GM18498 (cell line): Measurements from ENCODE around the gene DNAH3.
"Not testable (repeated sequence)": the region's sequence is repeated elsewhere in the genome, so short reads cannot be mapped to it uniquely, and the experiment has no call there.

Source experiments
- ATAC-seq: cut with Tn5 transposase; IDR thresholded peaks from one replicate; pipeline ENCODE4 v1.9.1; 2021; ENCODE audit warnings: mild to moderate bottlenecking, moderate library complexity; ENCODE audit not compliant: unreplicated experiment

The DNAH3 gene

GRCh38 chr16:21167929-21168602 is 17.4 kb upstream of the DNAH3 start:
- ATAC-seq: no peak

GRCh38 chr16:21167360-21167759 is 16.7 kb upstream of the DNAH3 start:
- ATAC-seq: no peak

GRCh38 chr16:21166561-21166961 is 15.9 kb upstream of the DNAH3 start:
- ATAC-seq: no peak

GRCh38 chr16:21164521-21165168 is 14.0 kb upstream of the DNAH3 start:
- ATAC-seq: no peak

- ATAC-seq: no peak
Observed at GRCh38 chr16:21163576-21163975, 12.9 kb upstream of the DNAH3 start.

GRCh38 chr16:21162661-21163151 is 12.1 kb upstream of the DNAH3 start:
- no peak for ATAC-seq

- ATAC-seq: no peak
Observed at GRCh38 chr16:21161211-21161610, 10.6 kb upstream of the DNAH3 start.

- ATAC-seq: no peak
Observed at GRCh38 chr16:21160276-21160675, 9.6 kb upstream of the DNAH3 start.

- no peak for ATAC-seq
Observed at GRCh38 chr16:21159281-21159951, 8.8 kb upstream of the DNAH3 start.

GRCh38 chr16:21158208-21159110 is 7.8 kb upstream of the DNAH3 start, which contains the start of gene LDAF1:
Gene LDAF1 (plus strand): TSS chr16:21158674. CDS start chr16:21161183, 2,509 bp downstream.
- ATAC-seq: peak; percentile 91

GRCh38 chr16:21157632-21158031 is 7.0 kb upstream of the DNAH3 start:
- no peak for ATAC-seq

- ATAC-seq: no peak
Observed at GRCh38 chr16:21156767-21157467, 6.3 kb upstream of the DNAH3 start.

GRCh38 chr16:21156011-21156410 is 5.4 kb upstream of the DNAH3 start:
- ATAC-seq: not testable (repeated sequence)

- not testable (repeated sequence) for ATAC-seq
Observed at GRCh38 chr16:21153124-21153729, 2.6 kb upstream of the DNAH3 start.

GRCh38 chr16:21152160-21153030 is 1.7 kb upstream of the DNAH3 start:
- not testable (repeated sequence) for ATAC-seq

- no peak for ATAC-seq
Observed at GRCh38 chr16:21145738-21146137, 4.9 kb downstream of the DNAH3 start.

GRCh38 chr16:21134053-21134452 is 16.6 kb downstream of the DNAH3 start:
- no peak for ATAC-seq

GRCh38 chr16:21130811-21131210 is 19.8 kb downstream of the DNAH3 start:
- no peak for ATAC-seq

- ATAC-seq: no peak
Observed at GRCh38 chr16:21128991-21129390, 21.7 kb downstream of the DNAH3 start.
